GM20000 (cell line): ENCODE results near the gene MYO5B.
"Not testable (repeated sequence)": the region's sequence is repeated elsewhere in the genome, so short reads cannot be mapped to it uniquely, and the experiment has no call there.

Experiments used
- DNase-seq: peaks from one replicate; pipeline ENCODE4 v3.0.0; 2012; ENCODE audit warnings: low spot score
- CTCF ChIP-seq: IDR thresholded peaks from 2 replicates; pipeline ENCODE4 v1.5.1; 2012; ENCODE audit warnings: mild to moderate bottlenecking, control low read depth; ENCODE audit errors: extremely low read depth, missing control alignments

Gene MYO5B

DNA sequence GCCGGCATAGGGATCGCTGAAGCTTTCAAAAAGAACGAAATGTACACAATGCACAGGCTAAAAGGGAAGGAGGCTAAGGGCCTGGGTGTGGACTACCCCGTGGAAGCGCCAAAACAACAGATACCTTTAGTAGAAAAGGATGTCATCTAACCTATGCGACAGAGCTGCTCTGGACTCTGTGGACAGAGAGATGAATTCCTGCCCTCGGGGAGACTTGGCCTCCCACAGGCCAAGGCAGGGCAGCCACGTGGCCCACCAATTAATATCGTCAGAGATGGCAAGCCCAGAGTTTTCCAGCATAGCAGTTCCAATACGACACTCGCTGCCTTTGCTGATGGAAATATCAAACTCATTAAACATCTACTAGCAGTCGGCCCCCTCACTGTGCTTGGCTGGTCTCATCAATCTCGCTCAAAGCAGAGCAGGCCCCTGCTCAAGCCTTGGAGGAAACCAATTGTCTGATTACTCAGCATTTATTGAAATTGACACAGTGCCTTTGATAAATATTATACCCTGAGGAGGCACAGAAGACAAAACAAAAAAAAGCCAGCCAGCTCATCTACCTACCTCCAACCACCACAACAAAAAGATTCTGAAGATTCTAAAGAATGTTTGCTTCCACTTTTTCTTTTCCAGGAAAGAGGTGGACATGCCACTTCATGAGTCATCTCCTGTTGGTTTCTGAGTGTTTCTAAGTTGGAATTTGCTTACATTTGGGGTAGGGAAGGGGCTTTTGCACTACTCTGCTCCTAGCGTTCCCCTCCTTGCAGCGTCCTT is 302.6 kb downstream of the MYO5B start:
- DNase-seq = no peak
- TF ChIP-seq CTCF = no peak

DNA sequence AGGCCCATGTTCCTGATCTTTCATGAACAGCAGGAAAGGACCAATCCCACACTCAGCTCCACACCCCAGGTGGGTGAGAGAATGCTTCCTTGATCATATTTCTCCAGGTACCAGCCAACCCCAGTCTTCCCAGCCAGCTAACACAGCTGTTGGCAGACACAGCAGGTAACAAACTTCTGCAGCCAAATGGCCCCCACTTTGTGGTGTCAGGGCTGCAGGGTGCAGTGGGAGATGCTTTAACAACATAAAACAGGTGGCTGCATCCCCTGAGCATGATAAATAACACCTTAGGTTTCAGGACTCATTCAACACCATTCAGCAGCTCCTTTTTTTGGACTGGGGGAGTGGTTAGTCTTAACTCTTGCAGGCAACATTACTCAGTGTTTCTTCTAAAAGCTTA is 304.9 kb downstream of the MYO5B start:
- no peak for TF ChIP-seq CTCF
- no peak for DNase-seq

DNA sequence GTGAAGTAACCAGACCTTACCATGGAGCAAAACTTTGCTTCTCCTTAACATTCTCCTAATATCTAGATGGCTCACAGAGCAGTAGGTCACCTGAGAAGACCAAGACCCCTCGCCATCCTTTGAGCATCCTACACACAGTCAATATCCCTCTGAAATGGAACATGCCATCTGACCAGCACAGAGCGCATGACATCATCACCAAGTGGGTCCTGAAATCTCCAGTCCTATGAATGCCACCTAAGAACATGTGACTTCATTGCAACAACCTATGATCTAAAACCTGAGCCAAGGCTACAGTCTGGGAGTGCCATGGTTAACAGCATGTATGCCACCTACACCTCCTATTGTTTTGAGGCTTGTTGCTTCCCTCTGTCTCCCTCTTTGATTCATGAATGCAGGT is 305.4 kb downstream of the MYO5B start:
- DNase-seq = not testable (repeated sequence)

- no peak for TF ChIP-seq CTCF
- DNase-seq = no peak
These were observed 307.8 kb downstream of the MYO5B start for GRCh38 chr18:49886891-49887764.

GRCh38 chr18:49884959-49885358 is 310.0 kb downstream of the MYO5B start:
- no peak for TF ChIP-seq CTCF
- DNase-seq = no peak

DNA sequence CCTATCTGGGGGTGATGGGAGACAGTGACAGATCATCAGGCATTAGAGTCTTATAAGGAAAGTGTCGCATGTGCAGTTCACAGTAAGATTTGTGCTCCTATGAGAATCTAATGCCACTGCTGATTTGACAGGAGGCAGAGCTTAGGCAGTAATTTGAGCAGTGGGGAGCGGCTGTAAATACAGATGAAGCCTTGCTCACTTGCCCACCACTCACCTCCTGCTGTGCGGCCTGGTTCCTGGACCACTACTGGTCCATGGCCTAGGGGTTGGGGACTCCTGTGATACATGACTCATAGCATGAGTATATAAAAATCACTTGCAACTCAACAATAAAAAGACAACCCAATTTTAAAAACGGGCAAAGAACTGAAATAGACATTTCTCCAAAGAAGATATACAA is 310.5 kb downstream of the MYO5B start:
- no peak for TF ChIP-seq CTCF
- DNase-seq = no peak

GRCh38 chr18:49880661-49881060 is 314.3 kb downstream of the MYO5B start:
- no peak for TF ChIP-seq CTCF
- DNase-seq = no peak

GRCh38 chr18:49879271-49879580 is 315.7 kb downstream of the MYO5B start:
- DNase-seq = no peak

More at GRCh38 chr18:49879271-49879580, 315.7 kb downstream of the MYO5B start:
- TF ChIP-seq CTCF = no peak
